Measurements from ENCODE around the gene RMND1.

The RMND1 gene

GRCh38 chr6:151437401-151437800, 14.5 kb downstream of the RMND1 start:
- Histone ChIP-seq H3K36me3 (ENCODE audit: insufficient read depth, low read length) (peaks cover 58% of the 10 kb centered on the region), H3K4me3 (ENCODE audit: low read length) (no peak overlapping the region), H3K27me3 (ENCODE audit: insufficient read depth, low read length) (no peaks in the 10 kb centered on the region), H3K4me1 (ENCODE audit: insufficient read depth, low read length) (no peaks in the 10 kb centered on the region), H3K27ac (ENCODE audit: low read depth, low read length) (no peak overlapping the region), H3K9ac (ENCODE audit: low read depth, low read length) (no peak overlapping the region), H3K9me3 (ENCODE audit: insufficient read depth, low read depth, low read length) (no peaks in the 10 kb centered on the region)

- Histone ChIP-seq H3K9me3 (ENCODE audit: insufficient read depth, low read depth, low read length) (no peaks in the 10 kb centered on the region), H3K4me3 (ENCODE audit: low read length) (no peak overlapping the region), H3K9ac (ENCODE audit: low read depth, low read length) (no peak overlapping the region), H3K4me1 (ENCODE audit: insufficient read depth, low read length) (no peaks in the 10 kb centered on the region), H3K36me3 (ENCODE audit: insufficient read depth, low read length) (peaks cover 58% of the 10 kb centered on the region), H3K27ac (ENCODE audit: low read depth, low read length) (no peak overlapping the region), H3K27me3 (ENCODE audit: insufficient read depth, low read length) (no peaks in the 10 kb centered on the region)
These were observed 15.1 kb downstream of the RMND1 start for GRCh38 chr6:151436802-151437201.

- H3K4me1 ChIP-seq (ENCODE audit: insufficient read depth, low read length), result no peaks in the 10 kb centered on the region
- peaks cover 58% of the 10 kb centered on the region for H3K36me3 ChIP-seq (ENCODE audit: insufficient read depth, low read length)
- no peaks in the 10 kb centered on the region for H3K27me3 ChIP-seq (ENCODE audit: insufficient read depth, low read length)
- H3K27ac ChIP-seq (ENCODE audit: low read depth, low read length), result no peak overlapping the region
- 90% methylated on average over 3 of the region's 3 CpGs for WGBS
- H3K9me3 ChIP-seq (ENCODE audit: insufficient read depth, low read depth, low read length), result no peaks in the 10 kb centered on the region
- no peak overlapping the region for H3K4me3 ChIP-seq (ENCODE audit: low read length)
- no peak overlapping the region for H3K9ac ChIP-seq (ENCODE audit: low read depth, low read length)
These were observed 15.6 kb downstream of the RMND1 start for GRCh38 chr6:151436300-151436699.

- Histone ChIP-seq H3K9ac (ENCODE audit: low read depth, low read length) (no peak overlapping the region), H3K4me3 (ENCODE audit: low read length) (no peak overlapping the region), H3K27ac (ENCODE audit: low read depth, low read length) (no peak overlapping the region), H3K27me3 (ENCODE audit: insufficient read depth, low read length) (no peaks in the 10 kb centered on the region), H3K36me3 (ENCODE audit: insufficient read depth, low read length) (peaks cover 73% of the 10 kb centered on the region), H3K9me3 (ENCODE audit: insufficient read depth, low read depth, low read length) (no peaks in the 10 kb centered on the region), H3K4me1 (ENCODE audit: insufficient read depth, low read length) (no peaks in the 10 kb centered on the region)
- 86% methylated on average over 1 of the region's 2 CpGs for WGBS
These were observed 17.6 kb downstream of the RMND1 start for GRCh38 chr6:151434369-151434768.

- Histone ChIP-seq H3K4me1 (ENCODE audit: insufficient read depth, low read length) (no peaks in the 10 kb centered on the region), H3K36me3 (ENCODE audit: insufficient read depth, low read length) (peaks cover 82% of the 10 kb centered on the region), H3K27me3 (ENCODE audit: insufficient read depth, low read length) (no peaks in the 10 kb centered on the region), H3K9me3 (ENCODE audit: insufficient read depth, low read depth, low read length) (no peaks in the 10 kb centered on the region), H3K4me3 (ENCODE audit: low read length) (no peak overlapping the region), H3K27ac (ENCODE audit: low read depth, low read length) (no peak overlapping the region), H3K9ac (ENCODE audit: low read depth, low read length) (no peak overlapping the region)
- WGBS, result 85% methylated on average over 3 of the region's 4 CpGs
These were observed 19.3 kb downstream of the RMND1 start for GRCh38 chr6:151432651-151433050.

GRCh38 chr6:151431337-151431736, 20.6 kb downstream of the RMND1 start:
- Histone ChIP-seq H3K4me1 (ENCODE audit: insufficient read depth, low read length) (no peaks in the 10 kb centered on the region), H3K27me3 (ENCODE audit: insufficient read depth, low read length) (no peaks in the 10 kb centered on the region), H3K27ac (ENCODE audit: low read depth, low read length) (no peak overlapping the region), H3K4me3 (ENCODE audit: low read length) (no peak overlapping the region), H3K9ac (ENCODE audit: low read depth, low read length) (no peak overlapping the region), H3K36me3 (ENCODE audit: insufficient read depth, low read length) (peaks cover 80% of the 10 kb centered on the region), H3K9me3 (ENCODE audit: insufficient read depth, low read depth, low read length) (no peaks in the 10 kb centered on the region)
- 92% methylated on average over 3 of the region's 3 CpGs for WGBS

GRCh38 chr6:151430886-151431285, 21.0 kb downstream of the RMND1 start:
- Histone ChIP-seq H3K36me3 (ENCODE audit: insufficient read depth, low read length) (peaks cover 80% of the 10 kb centered on the region), H3K4me1 (ENCODE audit: insufficient read depth, low read length) (no peaks in the 10 kb centered on the region), H3K9ac (ENCODE audit: low read depth, low read length) (no peak overlapping the region), H3K4me3 (ENCODE audit: low read length) (no peak overlapping the region), H3K27me3 (ENCODE audit: insufficient read depth, low read length) (no peaks in the 10 kb centered on the region), H3K27ac (ENCODE audit: low read depth, low read length) (no peak overlapping the region), H3K9me3 (ENCODE audit: insufficient read depth, low read depth, low read length) (no peaks in the 10 kb centered on the region)
- 94% methylated on average over 3 of the region's 3 CpGs for WGBS

GRCh38 chr6:151428093-151428735, 23.7 kb downstream of the RMND1 start:
- Histone ChIP-seq H3K27ac (ENCODE audit: low read depth, low read length) (no peak overlapping the region), H3K27me3 (ENCODE audit: insufficient read depth, low read length) (no peaks in the 10 kb centered on the region), H3K4me3 (ENCODE audit: low read length) (no peak overlapping the region), H3K36me3 (ENCODE audit: insufficient read depth, low read length) (peaks cover 90% of the 10 kb centered on the region), H3K9ac (ENCODE audit: low read depth, low read length) (no peak overlapping the region), H3K4me1 (ENCODE audit: insufficient read depth, low read length) (no peaks in the 10 kb centered on the region), H3K9me3 (ENCODE audit: insufficient read depth, low read depth, low read length) (no peaks in the 10 kb centered on the region)
- WGBS, result 94% methylated on average over 3 of the region's 4 CpGs

- Histone ChIP-seq H3K9ac (ENCODE audit: low read depth, low read length) (no peak overlapping the region), H3K4me3 (ENCODE audit: low read length) (no peak overlapping the region), H3K4me1 (ENCODE audit: insufficient read depth, low read length) (no peaks in the 10 kb centered on the region), H3K27ac (ENCODE audit: low read depth, low read length) (no peak overlapping the region), H3K27me3 (ENCODE audit: insufficient read depth, low read length) (no peaks in the 10 kb centered on the region), H3K36me3 (ENCODE audit: insufficient read depth, low read length) (peaks cover 90% of the 10 kb centered on the region), H3K9me3 (ENCODE audit: insufficient read depth, low read depth, low read length) (no peaks in the 10 kb centered on the region)
- WGBS, result 94% methylated on average over 4 of the region's 4 CpGs
These were observed 26.4 kb downstream of the RMND1 start for GRCh38 chr6:151425561-151425960.

- no peak overlapping the region for H3K27ac ChIP-seq (ENCODE audit: low read depth, low read length)
- 100% methylated on average over 3 of the region's 4 CpGs for WGBS
- no peaks in the 10 kb centered on the region for H3K27me3 ChIP-seq (ENCODE audit: insufficient read depth, low read length)
- no peaks in the 10 kb centered on the region for H3K4me1 ChIP-seq (ENCODE audit: insufficient read depth, low read length)
- no peak overlapping the region for H3K4me3 ChIP-seq (ENCODE audit: low read length)
- no peaks in the 10 kb centered on the region for H3K9me3 ChIP-seq (ENCODE audit: insufficient read depth, low read depth, low read length)
- peaks cover 89% of the 10 kb centered on the region for H3K36me3 ChIP-seq (ENCODE audit: insufficient read depth, low read length)
- no peak overlapping the region for H3K9ac ChIP-seq (ENCODE audit: low read depth, low read length)
These were observed 28.9 kb downstream of the RMND1 start for GRCh38 chr6:151422981-151423380.

GRCh38 chr6:151417477-151417876, 34.4 kb downstream of the RMND1 start:
- Histone ChIP-seq H3K9me3 (ENCODE audit: insufficient read depth, low read depth, low read length) (no peaks in the 10 kb centered on the region), H3K36me3 (ENCODE audit: insufficient read depth, low read length) (peaks cover 95% of the 10 kb centered on the region), H3K27ac (ENCODE audit: low read depth, low read length) (no peak overlapping the region), H3K4me3 (ENCODE audit: low read length) (no peak overlapping the region), H3K9ac (ENCODE audit: low read depth, low read length) (no peak overlapping the region), H3K27me3 (ENCODE audit: insufficient read depth, low read length) (no peaks in the 10 kb centered on the region), H3K4me1 (ENCODE audit: insufficient read depth, low read length) (no peaks in the 10 kb centered on the region)
- WGBS, result 100% methylated on average over 1 of the region's 1 CpG

GRCh38 chr6:151414641-151415260, 37.2 kb downstream of the RMND1 start:
- no peak overlapping the region for H3K9ac ChIP-seq (ENCODE audit: low read depth, low read length)
- no peaks in the 10 kb centered on the region for H3K9me3 ChIP-seq (ENCODE audit: insufficient read depth, low read depth, low read length)
- peaks cover 92% of the 10 kb centered on the region for H3K36me3 ChIP-seq (ENCODE audit: insufficient read depth, low read length)
- H3K27ac ChIP-seq (ENCODE audit: low read depth, low read length), result no peak overlapping the region
- no peaks in the 10 kb centered on the region for H3K27me3 ChIP-seq (ENCODE audit: insufficient read depth, low read length)
- 100% methylated on average over 1 of the region's 3 CpGs for WGBS
- no peak overlapping the region for H3K4me3 ChIP-seq (ENCODE audit: low read length)
- H3K4me1 ChIP-seq (ENCODE audit: insufficient read depth, low read length), result no peaks in the 10 kb centered on the region
